GM21619 (cell line): ENCODE data around the gene ASPG.

ENCODE experiments used
- ATAC-seq: cut with Tn5 transposase; IDR thresholded peaks from one replicate; pipeline ENCODE4 v1.9.1; 2021; ENCODE audit not compliant: unreplicated experiment

Gene ASPG

GRCh38 chr14:104092931-104093365 is 7.4 kb downstream of the ASPG start:
- ATAC-seq = no peak

DNA sequence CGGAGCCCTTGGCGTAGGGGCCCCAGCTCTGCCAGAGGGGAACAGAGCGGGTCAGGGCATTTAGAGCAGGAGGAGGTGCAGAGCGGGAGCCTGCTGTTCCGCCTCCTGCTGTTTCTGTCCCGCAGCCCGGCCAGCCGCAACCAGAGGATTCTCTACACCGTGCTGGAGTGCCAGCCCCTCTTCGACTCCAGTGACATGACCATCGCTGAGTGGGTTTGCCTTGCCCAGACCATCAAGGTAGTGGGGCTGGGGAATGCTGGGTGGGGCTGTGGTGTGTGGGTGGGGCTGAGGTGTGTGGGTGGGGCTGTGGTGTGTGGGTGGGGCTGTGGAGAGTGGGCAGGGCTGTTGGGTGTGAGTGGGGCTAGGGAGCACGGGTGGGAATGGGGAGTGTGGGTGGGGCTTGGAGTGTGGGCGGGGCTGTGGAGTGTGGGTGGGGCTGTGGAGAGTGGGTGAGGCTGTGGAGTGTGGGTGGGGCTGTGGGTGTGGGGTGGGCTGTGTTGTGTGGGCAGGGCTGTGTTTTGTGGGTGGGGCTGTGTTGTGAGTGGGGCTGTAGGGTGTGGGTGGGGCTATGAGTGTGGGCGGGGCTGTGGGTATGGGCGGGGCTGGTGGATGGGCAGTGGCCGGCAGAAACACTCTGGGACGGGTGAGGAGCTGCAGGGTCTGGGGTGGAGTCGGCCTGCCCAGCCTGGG is 8.0 kb downstream of the ASPG start:
- no peak for ATAC-seq

- no peak for ATAC-seq
These were observed 8.7 kb downstream of the ASPG start for GRCh38 chr14:104094056-104094708.

DNA sequence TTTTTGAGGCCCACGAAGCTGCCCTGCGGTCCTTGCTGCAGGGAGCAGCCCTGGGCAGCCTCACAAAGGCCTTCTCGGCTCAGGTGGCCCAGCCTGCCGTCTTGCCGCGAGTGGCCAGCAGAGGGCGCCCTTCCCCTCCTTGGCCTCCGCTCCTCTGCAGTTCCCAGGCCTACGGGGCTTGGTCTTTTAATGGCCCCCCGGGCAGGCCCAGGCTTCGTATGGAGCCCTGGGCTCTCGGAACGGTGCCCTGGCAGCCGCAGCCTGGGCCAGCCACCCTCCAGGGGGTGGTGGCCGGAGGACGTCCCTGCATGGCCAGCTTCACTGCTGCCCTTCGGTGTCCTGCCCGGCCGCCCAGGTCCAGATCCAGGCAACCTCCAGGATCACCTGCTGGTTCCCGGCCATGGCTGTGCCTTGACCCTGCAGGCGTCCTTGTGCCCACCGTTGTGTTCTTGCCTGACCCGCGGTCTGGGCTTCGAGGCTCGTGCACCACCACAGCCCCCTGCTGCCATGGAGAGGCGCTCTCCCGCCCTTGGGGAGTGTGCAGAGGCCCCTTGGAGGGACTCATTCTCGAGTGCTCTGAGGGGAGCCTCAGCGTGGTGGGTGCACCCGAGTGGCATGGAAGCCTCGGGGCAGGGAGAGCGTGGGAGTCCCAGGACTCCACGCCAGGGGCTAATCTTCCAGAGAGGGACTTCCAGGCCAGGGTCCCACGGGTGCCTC is 9.4 kb downstream of the ASPG start:
- ATAC-seq = no peak

DNA sequence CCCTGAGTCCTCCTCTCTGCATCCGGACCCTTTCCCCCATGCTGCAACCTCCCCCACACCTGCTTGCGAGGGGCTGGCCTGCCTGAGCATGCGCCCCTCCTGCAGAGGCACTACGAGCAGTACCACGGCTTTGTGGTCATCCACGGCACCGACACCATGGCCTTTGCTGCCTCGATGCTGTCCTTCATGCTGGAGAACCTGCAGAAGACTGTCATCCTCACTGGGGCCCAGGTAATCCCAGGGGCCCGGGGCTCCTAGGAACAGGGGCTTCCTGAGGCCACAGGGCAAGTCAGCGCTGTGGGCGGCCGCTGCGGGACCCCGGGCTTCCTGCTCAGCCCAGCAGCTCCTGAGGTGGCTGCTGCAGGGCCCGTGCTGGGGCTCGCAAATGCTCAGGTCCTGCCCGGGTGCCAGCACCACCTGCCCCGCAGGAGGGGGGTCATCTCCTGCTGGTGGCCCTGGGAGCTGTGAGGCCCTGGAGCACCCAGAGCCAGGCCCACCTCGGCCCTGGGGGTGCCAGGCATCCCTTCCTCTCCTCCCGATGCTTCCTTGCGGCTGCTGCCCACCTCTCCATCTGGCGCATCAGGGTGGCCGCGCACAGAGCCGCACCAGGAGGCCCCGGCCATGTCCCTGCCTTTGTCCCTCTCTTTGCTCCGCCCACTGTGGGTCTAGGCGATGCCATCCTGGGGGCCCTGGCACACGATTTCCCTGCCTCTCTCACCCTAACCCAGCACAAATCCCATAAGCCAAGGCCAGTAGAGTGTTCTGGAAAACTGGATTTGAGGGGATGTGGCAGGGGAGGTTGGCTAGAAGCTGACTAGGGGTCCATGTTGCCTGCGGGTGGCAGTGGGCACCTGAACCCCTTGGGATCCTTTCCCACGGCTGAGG is 10.2 kb downstream of the ASPG start:
- no peak for ATAC-seq

DNA sequence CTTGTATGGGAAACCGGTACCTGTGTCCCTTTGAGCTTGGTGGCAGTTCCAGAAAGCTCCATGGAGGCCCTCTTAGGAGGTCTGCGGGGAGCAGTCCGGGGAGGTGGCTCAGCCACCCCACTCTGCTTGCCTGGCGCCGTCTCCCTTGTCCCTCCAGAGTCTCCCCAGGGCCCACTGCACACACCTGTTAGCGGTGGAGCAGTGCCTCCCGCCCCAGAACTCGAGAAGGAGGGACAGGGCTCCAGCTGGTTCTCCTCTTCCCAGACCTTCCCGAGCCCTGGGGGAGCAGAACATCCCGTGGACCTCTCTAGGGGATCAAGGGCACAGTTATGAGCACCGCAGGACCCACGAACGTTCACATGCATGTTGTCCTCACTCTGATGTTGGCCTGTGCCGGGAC is 10.8 kb downstream of the ASPG start:
- ATAC-seq = no peak

DNA sequence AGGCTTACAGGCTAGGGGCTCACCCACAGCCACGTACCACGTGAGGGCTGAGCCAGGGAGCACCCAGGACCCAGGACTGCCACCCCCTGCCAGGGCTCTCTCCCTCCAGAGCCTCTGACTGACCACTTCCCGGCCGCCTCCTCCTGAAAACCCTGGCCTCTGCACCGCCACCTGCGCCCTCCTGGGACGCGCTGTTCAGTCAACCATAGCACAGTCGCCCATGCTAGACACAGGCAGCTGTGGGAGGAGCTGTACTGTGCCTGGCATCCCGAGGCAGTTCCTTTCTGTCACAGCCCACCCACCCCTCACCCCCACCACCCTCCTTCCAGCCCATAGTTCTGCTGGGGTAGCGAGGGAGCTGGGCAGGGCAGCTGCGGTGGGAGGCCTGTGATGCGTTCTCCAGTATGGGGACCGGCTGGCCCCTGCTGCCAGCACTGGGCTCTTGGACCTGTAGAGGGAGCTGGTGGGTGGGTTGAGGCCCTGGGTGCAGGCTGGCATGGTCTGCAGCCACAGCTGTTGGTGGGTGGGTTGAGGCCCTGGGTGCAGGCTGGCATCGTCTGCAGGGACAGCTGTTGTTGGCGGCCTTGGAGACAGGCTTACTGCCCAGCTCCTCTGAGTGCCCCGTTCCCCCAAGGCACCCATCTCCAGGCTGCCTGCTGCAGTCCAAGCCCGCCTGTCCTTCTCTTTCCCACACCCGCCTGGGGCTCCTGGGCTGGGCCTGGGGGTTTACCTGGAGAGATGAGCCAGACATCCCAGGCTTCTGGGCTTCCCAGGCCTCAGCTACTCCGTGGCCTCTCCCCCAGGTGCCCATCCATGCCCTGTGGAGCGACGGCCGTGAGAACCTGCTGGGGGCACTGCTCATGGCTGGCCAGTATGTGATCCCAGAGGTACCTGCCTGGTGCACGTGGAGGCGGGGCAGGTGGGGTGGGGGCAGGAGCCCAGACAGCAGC is 11.5 kb downstream of the ASPG start:
- ATAC-seq = no peak

DNA sequence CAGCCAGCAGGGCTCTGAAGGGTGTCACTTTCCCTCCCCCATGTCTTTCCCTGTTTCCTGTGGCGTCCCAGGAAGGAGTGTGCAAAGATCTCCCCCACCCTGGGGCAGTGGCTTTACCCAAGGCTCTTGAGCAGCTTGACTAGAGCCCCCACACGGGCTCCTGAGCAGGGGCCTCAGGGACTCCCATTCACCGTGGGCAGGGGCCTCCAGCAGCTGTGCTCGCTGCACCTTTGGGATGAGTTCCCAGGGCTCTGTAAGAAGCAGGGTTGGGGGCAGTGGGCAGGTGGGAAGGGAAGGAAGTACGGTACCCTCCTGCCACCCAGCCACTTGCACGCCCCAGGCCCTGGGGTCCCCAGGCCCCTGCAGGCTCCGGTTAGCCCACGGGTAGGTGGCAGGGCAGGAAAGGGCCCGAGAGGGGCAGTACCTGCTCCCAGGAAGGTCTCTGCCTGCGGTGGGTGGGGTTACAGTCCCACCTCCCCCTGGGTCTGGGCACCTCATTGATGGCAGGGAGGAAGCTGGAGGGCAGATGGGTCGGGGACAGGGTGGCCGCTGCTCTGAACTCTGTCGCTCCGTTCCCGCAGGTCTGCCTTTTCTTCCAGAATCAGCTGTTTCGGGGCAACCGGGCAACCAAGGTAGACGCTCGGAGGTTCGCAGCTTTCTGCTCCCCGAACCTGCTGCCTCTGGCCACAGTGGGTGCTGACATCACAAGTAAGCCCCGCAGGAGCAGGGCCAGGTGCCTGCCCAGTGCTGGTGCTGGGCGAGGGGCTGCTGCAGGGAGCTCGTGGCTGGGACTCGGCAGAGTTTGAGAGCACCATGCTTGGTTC is 13.0 kb downstream of the ASPG start:
- ATAC-seq = no peak

DNA sequence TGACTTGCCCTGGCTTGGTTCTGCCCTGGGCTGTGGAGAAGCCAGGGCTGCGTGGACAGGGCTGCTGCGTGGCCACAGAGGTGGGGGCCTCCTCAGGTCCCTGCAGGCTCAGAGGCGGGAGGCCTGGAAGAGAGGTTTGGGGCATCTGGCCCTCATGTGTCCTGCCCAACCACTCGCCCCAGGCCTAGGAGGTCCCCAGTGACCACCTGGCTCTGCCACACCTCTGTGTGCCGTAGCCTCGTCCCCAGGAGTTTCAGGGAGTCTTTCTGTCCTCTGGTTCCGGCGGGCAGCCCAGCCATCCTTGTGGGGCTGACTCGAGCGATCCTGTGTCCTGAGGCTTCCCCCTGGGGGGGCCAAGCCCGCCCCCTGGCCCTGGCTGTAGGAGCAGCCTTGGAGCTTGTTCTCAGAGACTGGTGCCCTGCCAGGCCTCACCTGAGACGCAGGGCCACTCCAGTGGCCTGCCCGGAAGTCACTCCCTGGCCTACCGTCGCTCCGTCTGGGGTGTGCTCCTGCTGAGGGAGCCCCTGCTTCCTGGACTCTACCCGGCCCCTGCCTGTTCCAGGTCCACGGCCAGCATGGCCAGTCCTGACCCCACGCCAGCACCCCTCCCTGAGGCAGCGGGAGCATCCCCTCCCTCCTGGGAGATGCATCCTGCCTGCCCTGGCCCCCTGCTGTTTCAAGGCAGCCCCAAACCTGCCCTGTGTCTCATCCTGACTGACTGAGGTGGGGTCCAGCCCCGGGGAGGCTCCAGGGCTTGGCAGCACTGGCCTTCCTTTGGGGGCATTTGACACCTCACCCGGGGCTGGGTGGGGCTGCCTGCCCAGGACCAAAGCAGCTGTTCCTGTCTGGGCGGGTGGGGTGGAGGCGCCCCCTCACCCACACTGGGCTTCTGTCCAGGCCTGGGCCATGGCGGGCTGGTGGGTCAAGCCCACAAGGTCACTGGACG is 13.9 kb downstream of the ASPG start:
- no peak for ATAC-seq

DNA sequence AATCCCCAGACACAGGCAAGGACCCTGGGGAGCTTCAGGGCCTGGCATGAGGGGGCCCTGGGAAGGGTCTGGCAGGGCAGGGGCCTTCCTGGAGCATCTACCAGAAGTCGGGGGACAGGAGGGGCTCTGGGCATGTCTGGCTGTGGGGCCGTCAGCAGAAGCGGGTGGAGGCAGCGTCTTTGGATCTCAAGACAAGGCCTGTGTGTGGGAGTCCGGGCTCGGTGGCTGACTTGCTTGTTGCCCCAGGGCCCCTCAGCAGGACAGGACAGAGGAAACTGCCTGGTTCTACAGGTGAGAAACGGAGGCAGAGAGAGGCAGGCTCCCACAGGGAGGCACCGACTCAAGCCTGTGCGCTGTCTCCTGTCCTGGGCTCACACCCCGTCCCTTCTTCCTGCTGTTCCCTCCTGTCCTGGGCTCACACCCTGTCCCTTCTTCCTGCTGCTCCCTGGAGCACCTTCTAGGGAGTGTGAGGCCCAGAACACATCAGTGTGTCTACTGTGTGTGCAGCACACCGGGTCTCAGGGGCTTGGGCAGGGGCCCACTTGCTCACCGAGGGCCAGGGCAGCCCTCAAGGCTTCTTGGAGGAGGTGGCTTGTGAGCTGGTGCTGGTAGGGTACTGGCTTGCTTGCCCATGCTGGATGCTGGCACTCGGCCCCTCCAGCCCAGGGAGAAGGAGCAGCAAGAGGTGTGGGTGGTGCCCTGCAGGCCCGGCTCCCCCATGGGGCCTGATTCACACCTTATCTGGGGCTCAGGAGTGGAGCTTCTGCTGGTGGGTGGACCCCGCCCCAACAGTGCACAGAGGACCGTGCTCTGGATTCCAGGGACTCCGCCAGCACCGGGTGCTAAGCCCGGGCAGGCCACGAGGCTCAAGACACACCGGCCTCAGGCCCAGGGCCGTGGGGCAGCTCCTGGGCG is 14.9 kb downstream of the ASPG start:
- no peak for ATAC-seq

- no peak for ATAC-seq
These were observed 15.7 kb downstream of the ASPG start for GRCh38 chr14:104101086-104101621.

DNA sequence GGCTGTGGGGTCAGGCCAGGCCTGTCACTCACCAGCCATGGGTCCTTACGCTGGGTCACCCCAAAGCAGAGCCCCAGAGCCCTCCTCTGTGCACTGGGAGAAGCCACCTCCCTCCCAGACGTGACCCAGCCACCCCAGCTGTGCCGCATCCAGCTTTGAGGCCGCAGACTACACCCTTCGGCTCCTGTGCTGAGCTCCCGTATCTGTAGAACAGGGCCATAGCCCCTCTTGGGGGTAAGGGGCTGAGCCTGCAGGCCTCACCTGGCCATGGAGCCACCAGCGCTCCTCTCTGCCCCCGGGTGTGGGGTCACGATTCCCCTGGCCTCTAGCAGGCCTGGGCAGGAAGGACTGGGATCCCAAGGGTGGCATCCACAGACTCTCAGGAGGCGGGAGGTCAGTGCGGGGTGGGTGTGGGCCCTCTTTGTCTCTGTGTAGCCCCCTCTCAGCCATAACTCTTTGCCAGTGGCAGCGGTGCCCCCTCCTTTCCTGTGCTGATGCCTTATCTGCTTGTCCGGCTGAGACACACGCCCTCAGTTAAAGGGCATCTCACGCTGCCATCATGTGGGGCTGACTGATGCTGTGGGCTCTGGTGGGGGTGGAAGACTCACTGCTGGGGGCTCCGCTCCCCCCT is 16.3 kb downstream of the ASPG start:
- ATAC-seq = no peak

GRCh38 chr14:104102282-104102914 is 16.9 kb downstream of the ASPG start:
- no peak for ATAC-seq

DNA sequence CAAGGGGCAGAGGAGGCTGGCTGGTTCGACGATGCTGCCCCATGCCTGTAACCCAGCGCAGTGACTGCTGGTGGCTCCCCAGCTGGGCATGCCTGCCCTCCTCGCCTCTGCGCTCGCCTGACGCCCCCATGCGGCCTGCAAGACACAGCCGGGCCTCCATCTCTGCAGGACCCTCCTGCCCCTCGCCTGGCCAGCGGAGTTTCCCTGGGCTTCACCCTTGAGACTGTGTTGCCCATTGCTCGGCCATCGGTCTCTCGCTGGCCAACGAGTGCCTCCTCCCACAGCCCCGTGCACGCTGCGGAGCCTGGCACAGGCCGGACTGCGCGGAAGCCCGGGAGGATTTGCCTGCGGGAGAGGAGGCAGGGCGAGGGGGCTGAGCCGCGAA is 17.6 kb downstream of the ASPG start:
- no peak for ATAC-seq

GRCh38 chr14:104103446-104104075 is 18.1 kb downstream of the ASPG start:
- no peak for ATAC-seq
